GM19099 (cell line): ENCODE results near the gene SNX32.

ENCODE experiments used
- POLR2A ChIP-seq: IDR thresholded peaks from 3 replicates; pipeline ENCODE4 v1.6.1; 2011; ENCODE audit warnings: low read depth; ENCODE audit not compliant: insufficient read length; ENCODE audit errors: extremely low read depth

Gene SNX32

DNA sequence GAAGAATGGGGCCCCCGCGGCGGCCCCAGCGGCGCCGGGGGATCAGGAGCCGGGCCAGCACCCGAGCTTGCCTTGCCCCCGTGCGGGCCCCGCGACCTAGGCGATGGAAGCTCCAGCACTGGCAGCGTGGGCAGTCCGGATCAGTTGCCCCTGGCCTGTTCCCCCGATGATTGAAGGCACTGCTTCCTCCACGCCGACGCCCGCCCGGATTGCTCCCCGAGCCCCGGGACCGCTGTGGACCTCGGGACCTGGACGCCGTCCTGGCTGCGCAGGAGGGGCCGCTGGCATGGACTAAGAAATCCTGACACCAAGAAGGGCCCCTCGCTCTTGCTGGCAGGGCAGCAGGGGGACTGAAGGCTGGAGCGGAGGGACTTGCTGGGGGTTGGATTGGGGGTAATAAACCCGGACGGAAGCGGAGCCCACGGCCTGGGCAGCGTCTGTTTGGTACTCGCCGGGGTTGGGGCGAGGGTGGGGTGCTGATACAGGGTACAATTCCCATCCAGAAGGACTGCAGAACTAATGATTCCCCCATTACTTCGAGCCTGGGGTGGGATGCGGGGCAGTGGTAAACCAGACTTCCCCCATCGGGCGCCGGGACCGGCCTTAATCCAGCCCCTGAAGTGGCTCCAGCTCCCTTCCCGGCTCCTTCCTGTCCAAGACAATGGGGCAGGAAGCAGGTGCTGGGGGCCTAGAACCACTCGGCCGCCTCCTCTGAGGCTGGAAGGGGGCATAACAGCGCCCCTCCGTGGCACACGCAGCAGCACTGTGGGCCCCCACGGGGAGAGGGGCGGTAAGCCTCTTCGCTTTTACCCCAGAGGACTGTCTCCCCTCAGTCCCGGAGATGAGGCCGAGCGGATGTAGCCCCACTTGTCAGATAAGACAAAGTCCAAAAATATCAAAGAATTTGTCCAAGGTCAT is 57.7 kb downstream of the SNX32 start:
- TF ChIP-seq POLR2A: peak; percentile 16

DNA sequence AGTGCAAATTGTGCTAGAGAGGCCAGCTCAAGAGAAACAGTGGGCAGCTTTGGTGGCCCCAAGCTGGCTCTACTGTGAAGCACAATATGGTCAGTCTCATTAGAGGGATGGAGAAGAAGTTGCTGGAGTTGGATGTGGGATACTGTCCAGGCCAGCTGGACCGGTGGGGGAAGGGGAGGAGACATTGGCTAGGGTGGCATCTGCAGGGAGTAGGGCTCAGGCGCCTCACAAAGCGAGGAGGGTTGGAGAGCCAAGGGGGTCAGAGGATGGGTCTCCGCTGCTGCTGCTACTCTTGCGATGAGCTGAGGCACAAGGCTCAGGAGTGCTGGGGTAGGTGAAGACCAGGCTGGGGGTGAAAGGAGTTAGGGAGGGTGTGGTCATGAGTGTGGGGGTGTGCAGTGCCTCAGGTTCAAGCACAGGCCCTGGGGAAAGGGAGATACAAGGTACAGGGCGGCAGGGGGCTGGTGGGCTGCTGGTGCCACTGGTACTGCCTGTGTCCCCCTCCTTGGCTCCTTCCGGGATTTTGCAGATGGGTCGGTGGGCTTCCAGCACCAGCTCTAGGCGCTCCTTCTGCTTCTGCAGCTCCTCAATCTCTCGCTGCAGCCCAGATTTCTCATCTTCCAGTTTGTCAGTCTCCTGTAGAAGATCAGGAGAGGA is 59.0 kb downstream of the SNX32 start:
- TF ChIP-seq POLR2A: no peak

DNA sequence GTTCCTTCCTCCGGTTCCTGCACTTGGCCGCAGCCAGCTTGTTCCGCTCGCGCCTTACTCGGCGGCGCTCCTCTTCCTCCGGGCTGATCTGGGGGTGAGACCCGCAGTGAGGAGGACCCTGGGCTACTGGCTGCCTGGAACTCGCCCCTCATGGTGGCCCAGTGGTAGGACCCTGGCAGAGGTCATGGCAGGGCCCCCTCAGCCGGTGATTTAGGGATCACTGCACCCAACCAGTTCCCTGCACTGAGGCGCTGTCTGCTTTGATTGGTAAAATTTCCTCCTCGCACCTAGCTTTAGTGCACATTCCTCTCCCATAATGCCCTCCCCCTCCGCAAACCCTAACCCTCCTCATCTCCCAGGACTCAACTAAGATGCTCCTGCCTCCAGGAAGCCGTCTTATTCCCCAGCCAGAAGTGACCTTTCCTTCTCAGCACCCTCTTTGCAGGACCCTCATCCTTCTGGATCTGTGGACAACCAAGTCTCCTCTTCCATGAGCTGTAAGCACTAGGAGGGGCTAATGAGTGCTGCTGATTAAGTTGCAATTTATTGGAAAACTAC is 60.4 kb downstream of the SNX32 start:
- peak; percentile 63 for TF ChIP-seq POLR2A

DNA sequence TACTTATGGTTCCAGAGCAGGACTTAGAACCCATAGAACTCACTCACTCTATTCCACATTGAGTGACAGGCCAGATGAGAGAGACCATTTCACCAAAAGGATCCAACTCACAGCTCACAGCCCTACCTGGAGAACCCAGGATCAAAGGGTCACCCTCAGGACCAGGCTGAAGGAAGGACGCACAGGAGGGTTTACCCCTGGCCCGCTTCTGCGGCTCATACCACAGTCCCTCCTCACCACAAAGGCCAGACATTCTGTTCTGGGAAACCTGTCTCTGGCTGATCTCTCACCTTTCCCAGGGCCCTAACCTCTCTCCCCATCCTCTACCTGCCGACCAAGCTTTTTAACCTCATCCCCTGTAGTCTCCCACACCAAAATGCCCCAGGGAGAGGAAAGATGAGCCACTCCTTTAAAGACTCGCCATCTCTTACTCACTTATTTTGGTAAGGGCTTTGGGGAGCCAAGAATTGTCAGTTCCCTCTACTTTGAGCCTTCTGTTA is 61.8 kb downstream of the SNX32 start:
- TF ChIP-seq POLR2A: no peak

DNA sequence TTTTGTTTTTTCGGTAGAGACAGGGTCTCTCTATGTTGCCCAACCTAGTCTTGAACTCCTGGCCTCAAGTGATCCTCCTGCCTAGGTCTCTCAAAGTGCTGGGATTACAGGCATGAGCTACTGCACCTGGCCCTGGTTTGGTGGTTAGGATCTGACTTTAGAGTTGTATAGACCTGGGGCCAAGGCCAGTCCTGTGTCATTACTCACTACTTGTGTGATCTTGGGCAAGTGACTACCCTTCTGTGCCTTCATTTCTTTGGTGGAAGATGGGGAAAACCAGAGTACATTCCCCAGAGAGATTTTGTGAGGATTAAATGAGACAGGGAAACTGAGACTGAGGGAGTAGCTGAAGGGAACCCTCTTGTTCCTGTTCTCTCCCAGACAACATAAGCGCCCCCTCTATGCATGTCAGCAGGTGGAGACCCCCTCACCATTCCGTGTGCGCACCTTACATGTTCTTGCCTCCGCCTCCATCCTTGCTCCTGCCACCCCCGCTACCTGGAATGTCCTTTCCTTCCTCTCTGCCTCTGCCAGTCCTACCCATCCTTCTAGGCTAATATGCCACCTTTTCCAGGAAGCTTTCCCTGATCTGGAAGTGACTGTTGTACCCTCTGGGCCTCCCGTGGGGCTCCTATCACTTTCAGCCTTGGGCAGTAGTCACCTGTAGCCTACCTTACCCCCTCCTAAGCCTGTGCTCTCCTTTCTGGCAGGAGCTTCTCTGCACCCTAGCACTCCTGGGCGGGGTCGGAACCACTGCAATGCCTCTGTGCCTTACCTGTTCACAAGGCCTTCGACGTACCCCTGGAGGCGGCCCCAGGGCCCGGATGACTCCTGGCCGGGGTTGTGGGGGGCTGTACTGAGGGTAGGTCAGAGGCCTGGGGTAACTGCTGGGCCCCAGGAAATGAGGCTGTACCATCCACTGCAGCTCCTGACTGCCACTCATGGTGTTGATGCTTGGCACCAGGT is 62.6 kb downstream of the SNX32 start:
- TF ChIP-seq POLR2A: no peak

DNA sequence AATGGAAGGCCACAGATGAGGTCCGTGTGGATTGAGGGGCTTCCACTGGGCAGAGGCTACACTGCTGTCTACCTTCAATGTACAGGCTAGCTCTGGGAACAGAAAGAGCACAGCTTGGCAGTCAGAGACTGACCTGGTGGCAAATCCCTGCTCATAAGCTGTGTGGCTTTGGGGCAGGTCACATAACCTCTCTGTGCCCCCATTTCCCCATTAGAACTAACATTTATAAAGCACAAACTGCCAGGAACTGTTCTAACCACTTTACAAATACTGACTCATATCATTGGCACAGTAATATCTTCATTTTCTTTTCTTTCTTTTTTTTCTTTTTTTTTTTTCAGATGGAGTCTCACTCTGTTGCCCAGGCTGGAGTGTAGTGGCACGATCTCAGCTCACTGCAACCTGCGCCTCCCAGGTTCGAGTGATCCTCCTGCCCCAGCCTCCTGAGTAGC is 63.3 kb downstream of the SNX32 start:
- TF ChIP-seq POLR2A: no peak

DNA sequence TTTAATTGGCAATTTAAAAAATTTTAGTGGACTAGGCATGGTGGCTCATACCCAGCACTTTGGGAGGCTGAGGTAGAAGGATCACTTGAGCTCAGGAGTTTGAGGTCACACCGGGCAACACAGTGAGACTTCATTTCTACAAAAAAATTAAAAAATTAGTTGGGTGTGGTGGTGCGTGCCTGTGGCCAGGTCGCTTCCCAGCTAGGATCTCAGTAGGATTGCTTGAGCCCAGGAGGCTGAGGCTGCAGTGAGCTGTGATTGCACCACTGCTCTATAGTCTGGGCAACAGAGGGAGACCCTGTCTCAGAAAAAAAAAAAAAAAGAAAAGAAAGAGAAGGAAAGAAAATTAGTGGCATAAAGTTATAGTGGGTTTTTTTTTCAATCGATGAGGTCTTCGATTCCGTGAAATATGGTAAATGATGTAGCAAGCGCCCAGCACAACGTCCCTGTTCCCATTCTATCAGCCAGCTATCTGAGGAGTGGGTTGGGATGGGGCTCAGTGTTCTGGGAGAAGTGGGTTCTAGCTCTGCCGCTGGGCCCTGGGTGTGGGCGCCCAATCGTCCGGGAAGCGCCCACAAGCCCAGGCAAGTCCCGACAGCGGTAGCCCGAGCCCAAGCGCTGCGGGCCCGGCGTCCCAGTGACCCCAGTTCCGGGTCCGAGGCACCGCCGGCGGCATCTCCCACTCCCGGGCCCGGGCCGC is 65.0 kb downstream of the SNX32 start:
- TF ChIP-seq POLR2A: no peak

DNA sequence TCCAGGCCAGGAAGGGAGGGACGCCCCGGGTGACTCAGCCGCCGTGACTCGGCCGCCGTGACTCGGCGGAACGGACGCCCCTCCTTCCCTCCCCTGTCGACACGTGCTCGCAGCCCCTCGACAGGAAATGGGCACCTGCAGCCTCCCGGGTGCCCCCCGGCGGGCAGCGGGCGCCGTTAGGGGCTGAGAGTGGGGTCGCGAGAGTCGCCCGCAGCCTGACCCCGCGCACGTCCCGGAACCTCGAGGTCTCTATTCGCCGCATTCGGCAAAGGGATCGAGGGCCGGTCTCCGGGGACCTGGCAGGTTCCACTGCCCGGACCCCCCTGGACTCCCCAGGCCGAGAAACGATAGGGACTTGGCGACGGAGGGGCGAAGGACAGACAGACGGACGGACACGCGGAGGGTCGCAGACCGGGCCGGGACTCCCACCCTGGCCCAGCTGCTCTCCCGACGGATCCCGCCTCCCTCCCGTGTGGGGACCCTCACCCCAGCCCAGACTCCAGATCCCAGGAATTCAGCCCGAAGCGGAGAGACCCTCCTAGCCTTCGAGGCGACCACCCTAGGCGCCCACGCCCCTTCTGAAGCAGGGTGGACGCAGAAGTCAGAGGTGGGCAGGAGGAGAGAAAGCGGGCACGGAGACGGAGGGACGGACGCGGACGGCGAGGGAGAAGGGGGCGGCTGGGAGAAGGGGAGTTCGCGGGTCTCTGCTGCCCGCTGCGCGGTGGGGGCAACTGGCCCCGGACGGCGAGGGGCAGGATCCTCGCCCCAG is 65.8 kb downstream of the SNX32 start:
- TF ChIP-seq POLR2A: no peak

DNA sequence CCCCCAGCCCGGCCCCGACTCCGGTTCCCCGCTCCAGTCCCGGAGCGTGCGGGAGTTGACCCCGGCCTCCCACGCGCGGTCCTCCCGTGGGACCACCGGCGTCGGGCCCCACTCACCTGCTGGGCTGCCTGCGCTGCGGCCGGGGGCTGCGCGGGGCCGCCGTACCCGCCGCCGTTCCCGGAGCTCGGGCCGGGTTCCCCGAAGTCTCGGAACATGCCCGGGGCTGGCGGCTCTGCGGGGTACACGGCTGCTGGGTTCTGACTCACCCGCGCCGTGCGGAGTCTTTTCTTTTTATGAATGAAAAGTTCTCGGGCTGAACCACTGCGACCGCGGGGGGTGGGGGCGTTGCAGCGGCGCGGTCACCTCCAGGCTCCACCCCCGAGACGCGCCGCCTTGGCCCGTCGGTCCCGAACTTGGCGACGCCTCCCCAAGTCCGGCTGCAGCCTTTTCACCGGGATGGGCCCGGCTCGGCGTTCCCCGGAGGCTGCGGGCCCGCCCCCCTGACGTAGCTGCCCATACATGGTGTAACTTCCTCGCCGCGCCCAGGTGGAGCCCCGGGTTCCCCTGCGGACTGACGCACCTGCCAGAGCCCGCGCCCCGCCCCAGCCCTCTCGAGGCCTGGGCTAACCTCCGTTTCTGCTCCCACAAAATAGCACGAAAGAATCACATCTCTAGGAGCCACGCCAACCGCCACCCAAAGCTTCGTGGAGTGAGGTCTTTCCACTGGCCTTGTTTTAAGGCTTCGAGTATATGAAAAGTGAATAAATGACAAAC is 66.5 kb downstream of the SNX32 start, which contains the start of gene FOSL1:
Gene FOSL1, minus strand, starts transcription at position 264 of the 774 bp plus-strand sequence. Its CDS starts 49 bp downstream, at position 215.
- TF ChIP-seq POLR2A: peak; percentile 78

DNA sequence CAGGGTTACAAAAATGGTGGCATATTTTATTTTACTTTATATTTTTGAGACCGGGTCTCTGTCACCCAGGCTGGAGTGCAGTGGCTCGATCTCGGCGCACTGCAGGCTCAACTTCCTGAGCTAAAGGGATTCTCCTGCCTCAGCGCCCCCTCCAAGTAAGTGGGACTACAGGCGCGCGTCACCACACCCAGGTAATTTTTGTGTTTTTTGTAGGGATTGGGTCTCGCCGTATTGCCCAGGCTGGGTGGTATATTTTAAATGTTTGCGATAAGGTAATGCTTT is 67.1 kb downstream of the SNX32 start:
- no peak for TF ChIP-seq POLR2A

DNA sequence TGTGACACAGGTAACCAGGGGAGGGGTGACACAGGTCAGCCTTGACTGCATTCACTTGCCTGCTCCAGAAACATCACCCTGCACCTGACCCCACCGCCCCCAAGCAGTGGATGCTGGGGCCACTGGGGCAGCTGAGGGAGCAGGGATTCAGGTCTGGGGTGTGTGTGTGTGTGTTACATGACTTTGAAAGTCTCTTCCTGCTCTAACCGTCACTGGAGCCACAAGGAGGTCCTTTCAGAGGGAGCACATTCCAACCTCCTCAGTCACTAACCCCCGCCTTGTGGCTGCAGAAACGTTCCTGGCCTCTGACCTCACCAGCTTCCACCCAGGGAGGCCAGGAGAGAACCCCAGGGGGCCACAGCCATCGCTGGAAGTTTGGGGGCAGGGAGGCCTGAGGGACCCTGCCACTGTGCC is 69.3 kb downstream of the SNX32 start:
- no peak for TF ChIP-seq POLR2A
